Parathyroid adenoma (tissue), 2 donors: ENCODE data around the gene DHRSX.

Source experiments
- H2AFZ ChIP-seq: fragments of 300-600 bp; sonication (generic); one replicate; pipeline ENCODE4 v1.7.0; 2017; ENCODE audit warnings: antibody characterized with exemption, mild to moderate bottlenecking
- H3K27ac ChIP-seq: fragments of 300-600 bp; sonication (generic); one replicate; pipeline ENCODE4 v1.7.0; 2017
- H3K27me3 ChIP-seq: fragments of 300-600 bp; sonication (generic); one replicate; pipeline ENCODE4 v1.7.0; 2017; ENCODE audit warnings: low read length; ENCODE audit not compliant: control insufficient read depth, insufficient read depth
- H3K36me3 ChIP-seq: fragments of 300-600 bp; sonication (generic); one replicate; pipeline ENCODE4 v1.7.0; 2017; ENCODE audit warnings: low read length; ENCODE audit not compliant: control insufficient read depth, insufficient read depth
- H3K4me1 ChIP-seq: fragments of 300-600 bp; sonication (generic); one replicate; pipeline ENCODE4 v1.7.0; 2017; ENCODE audit warnings: control low read depth
- H3K4me2 ChIP-seq: fragments of 300-600 bp; sonication (generic); one replicate; pipeline ENCODE4 v1.7.0; 2017; ENCODE audit warnings: low read length
- H3K4me3 ChIP-seq: fragments of 300-600 bp; sonication (generic); one replicate; pipeline ENCODE4 v1.7.0; 2017; ENCODE audit warnings: low read depth, low read length
- H3K79me2 ChIP-seq: fragments of 300-600 bp; sonication (generic); one replicate; pipeline ENCODE4 v1.7.0; 2017; ENCODE audit warnings: control low read depth
- H3K9ac ChIP-seq: fragments of 300-600 bp; sonication (generic); one replicate; pipeline ENCODE4 v1.7.0; 2017; ENCODE audit warnings: mild to moderate bottlenecking
- H3K9me3 ChIP-seq: fragments of 300-600 bp; sonication (generic); one replicate; pipeline ENCODE4 v1.7.0; 2017; ENCODE audit warnings: low read length; ENCODE audit not compliant: control insufficient read depth
- CTCF ChIP-seq: fragments of 300-600 bp; sonication (generic); IDR thresholded peaks from one replicate; pipeline ENCODE4 v1.7.0; 2017; ENCODE audit warnings: antibody characterized with exemption, mild to moderate bottlenecking
- donor health status: primary hyperparathyroidism.

Gene DHRSX

DNA sequence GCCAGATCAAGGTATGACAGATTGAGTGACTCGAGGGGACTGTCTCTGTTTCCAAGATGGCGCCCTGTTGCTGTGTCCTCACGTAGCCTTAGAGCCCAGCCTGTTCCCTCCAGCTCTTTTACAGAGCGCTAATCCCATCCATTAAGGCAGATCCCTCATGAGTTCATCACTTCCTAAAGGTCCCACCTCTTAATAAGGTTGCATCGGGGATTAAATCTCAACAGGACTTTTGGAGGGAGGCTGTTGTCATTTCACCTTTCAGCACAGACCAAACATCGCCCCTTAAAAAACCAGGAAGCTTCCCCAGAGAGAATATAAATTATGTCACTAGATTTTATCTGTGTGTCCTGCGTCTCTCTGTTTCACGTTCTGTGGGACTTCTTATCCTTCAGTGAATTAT, 32.6 kb upstream of the DHRSX start:
- TF ChIP-seq CTCF: no peak
- no peak overlapping the region for H3K27ac ChIP-seq

DNA sequence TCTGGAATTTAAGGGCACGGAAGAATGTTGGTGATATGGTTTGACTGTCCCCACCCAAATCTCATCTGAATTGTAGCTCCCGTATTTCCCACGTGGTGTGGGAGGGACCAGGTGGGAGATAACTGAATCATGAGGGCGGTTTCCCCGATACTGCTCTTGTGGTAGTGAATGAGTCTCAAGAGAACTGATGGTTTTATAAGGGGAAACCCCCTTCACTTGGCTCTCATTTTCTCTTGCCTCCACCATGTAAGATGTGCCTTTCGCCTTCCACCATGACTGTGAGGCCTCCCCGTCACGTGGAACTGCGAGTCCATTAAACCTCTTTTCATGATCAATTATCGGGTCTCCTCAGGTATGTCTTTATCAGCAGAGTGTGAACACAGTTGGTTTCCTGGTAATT, 25.6 kb upstream of the DHRSX start:
- H3K79me2 ChIP-seq: no peaks in the 10 kb centered on the region
- no peak for TF ChIP-seq CTCF
- no peak overlapping the region for H2AFZ ChIP-seq
- H3K9ac ChIP-seq: no peak overlapping the region
- H3K27me3 ChIP-seq: no peaks in the 10 kb centered on the region
- no peak overlapping the region for H3K4me3 ChIP-seq
- H3K27ac ChIP-seq: no peak overlapping the region
- no peaks in the 10 kb centered on the region for H3K9me3 ChIP-seq
- H3K4me2 ChIP-seq: no peak overlapping the region
- H3K4me1 ChIP-seq: no peaks in the 10 kb centered on the region
- no peaks in the 10 kb centered on the region for H3K36me3 ChIP-seq

More for the DNA sequence above, 32.6 kb upstream of the DHRSX start:
- H3K4me2 ChIP-seq: no peak overlapping the region
- H3K36me3 ChIP-seq: no peaks in the 10 kb centered on the region
- H3K9me3 ChIP-seq: no peaks in the 10 kb centered on the region
- no peaks in the 10 kb centered on the region for H3K27me3 ChIP-seq
- H3K4me3 ChIP-seq: no peak overlapping the region
- no peak overlapping the region for H2AFZ ChIP-seq
- H3K4me1 ChIP-seq: no peaks in the 10 kb centered on the region
- H3K9ac ChIP-seq: no peak overlapping the region
- H3K79me2 ChIP-seq: no peaks in the 10 kb centered on the region

DNA sequence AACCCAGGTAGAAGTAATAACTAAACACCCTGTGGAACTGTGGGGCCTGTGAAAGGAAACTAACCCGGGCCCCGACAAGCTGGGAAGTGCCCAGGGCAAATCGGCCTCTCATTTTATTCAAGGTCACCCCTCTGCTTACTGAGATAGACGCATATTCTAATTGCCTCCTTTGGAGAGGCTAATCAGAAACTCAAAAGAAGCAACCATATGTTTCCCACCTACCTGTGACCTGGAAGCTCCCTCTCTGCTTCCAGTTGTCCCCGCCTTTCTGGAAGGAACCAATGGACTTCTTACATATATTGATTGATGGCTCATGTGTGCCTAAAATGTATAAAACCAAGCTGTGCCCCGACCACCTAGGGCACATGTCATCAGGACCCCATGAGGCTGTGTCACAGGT, 23.1 kb upstream of the DHRSX start:
- Histone ChIP-seq H3K9ac (no peak overlapping the region), H3K4me1 (no peaks in the 10 kb centered on the region), H3K4me3 (no peak overlapping the region), H3K27ac (no peak overlapping the region), H3K79me2 (no peaks in the 10 kb centered on the region), H3K36me3 (no peaks in the 10 kb centered on the region), H2AFZ (no peak overlapping the region), H3K9me3 (no peaks in the 10 kb centered on the region), H3K27me3 (no peaks in the 10 kb centered on the region), H3K4me2 (no peak overlapping the region)
- no peak for TF ChIP-seq CTCF

DNA sequence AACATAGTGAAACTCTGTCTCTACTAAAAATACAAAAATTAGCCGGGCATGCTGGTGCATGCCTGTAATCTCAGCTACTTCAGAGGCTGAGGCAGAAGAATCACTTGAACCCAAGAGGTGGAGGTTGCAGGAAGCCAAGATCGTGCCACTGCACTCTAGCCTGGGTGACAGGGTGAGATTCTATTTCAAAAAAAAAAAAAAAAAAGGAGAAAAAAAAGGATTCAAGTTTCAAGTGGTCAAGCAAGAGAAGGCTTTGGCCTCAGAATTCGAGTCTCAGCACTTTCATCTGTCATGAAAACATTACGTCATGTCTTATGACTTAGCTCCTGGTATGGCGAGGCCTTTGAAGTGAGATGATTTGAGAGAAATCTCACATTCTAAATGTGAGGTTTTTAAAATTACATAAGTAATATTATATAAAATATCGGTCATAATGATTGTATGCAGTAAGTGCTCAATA, 21.2 kb upstream of the DHRSX start:
- H3K36me3 ChIP-seq: no peaks in the 10 kb centered on the region
- no peaks in the 10 kb centered on the region for H3K27me3 ChIP-seq
- no peak overlapping the region for H3K4me2 ChIP-seq
- no peaks in the 10 kb centered on the region for H3K79me2 ChIP-seq
- no peak overlapping the region for H3K4me3 ChIP-seq
- H3K9ac ChIP-seq: no peak overlapping the region
- no peak for TF ChIP-seq CTCF
- no peak overlapping the region for H2AFZ ChIP-seq
- H3K4me1 ChIP-seq: no peaks in the 10 kb centered on the region
- H3K27ac ChIP-seq: no peak overlapping the region
- no peaks in the 10 kb centered on the region for H3K9me3 ChIP-seq

GRCh38 chrX:2521092-2521926, 20.5 kb upstream of the DHRSX start:
- Histone ChIP-seq H3K27ac (no peak overlapping the region), H3K79me2 (no peaks in the 10 kb centered on the region), H3K4me2 (no peak overlapping the region), H2AFZ (no peak overlapping the region), H3K4me3 (no peak overlapping the region), H3K36me3 (no peaks in the 10 kb centered on the region), H3K27me3 (no peaks in the 10 kb centered on the region), H3K4me1 (no peaks in the 10 kb centered on the region), H3K9me3 (no peaks in the 10 kb centered on the region), H3K9ac (no peak overlapping the region)
- TF ChIP-seq CTCF: no peak
